GM12873 (cell line): ENCODE data around the gene SLC23A2.

Experiments used
- TF ChIP-seq, protein P1 (sequence below): IDR thresholded peaks from 2 replicates; pipeline ENCODE4 v1.5.1; 2012; ENCODE audit warnings: low read depth, mild to moderate bottlenecking, moderate library complexity, low read length, control low read depth; ENCODE audit not compliant: insufficient read depth; ENCODE audit errors: missing control alignments

SLC23A2 gene

DNA sequence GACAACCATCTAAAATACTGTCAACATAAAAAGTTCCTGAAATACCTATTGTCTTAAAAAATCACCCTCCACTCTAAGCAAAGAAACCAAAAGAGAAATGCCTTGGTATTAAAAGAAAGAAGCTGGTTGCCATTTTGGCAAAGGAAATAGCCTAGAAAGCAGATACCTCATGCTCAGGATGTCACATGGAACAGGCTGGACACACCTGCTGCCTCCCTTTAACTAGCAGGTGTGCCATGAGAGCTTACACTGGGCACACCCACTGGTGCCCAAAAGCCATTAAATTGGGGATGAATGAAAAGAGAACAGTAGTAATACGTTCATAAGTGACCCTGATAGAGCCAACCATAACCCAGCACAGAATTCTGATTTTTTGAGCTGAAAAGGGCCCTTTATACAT is 1.5 kb downstream of the SLC23A2 start:
- TF ChIP-seq, protein P1, sequence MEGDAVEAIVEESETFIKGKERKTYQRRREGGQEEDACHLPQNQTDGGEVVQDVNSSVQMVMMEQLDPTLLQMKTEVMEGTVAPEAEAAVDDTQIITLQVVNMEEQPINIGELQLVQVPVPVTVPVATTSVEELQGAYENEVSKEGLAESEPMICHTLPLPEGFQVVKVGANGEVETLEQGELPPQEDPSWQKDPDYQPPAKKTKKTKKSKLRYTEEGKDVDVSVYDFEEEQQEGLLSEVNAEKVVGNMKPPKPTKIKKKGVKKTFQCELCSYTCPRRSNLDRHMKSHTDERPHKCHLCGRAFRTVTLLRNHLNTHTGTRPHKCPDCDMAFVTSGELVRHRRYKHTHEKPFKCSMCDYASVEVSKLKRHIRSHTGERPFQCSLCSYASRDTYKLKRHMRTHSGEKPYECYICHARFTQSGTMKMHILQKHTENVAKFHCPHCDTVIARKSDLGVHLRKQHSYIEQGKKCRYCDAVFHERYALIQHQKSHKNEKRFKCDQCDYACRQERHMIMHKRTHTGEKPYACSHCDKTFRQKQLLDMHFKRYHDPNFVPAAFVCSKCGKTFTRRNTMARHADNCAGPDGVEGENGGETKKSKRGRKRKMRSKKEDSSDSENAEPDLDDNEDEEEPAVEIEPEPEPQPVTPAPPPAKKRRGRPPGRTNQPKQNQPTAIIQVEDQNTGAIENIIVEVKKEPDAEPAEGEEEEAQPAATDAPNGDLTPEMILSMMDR = no peak

DNA sequence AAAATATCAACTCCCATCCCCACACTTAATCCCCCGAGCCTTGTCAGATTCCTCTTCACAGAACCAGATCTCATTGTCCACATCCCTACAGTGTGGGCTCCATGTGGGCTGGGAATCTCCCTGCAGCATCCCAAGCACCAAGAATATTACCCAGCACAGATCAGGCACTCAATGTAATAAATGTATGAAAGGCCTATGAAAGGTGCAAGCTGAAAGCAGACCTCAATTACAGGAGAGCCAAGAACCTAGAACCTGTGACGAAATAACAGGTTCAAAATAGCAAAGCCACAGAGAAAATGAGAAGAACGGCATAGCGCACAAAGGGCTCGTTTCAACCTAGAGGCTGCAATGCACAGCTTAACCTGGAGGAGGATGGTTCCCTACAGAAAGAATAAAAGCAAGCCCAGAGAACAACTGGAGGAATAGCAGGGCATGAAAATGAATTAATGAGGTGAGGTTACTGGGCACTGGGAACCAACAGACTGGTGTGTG is 3.1 kb downstream of the SLC23A2 start:
- TF ChIP-seq, protein P1 = peak; percentile 56

DNA sequence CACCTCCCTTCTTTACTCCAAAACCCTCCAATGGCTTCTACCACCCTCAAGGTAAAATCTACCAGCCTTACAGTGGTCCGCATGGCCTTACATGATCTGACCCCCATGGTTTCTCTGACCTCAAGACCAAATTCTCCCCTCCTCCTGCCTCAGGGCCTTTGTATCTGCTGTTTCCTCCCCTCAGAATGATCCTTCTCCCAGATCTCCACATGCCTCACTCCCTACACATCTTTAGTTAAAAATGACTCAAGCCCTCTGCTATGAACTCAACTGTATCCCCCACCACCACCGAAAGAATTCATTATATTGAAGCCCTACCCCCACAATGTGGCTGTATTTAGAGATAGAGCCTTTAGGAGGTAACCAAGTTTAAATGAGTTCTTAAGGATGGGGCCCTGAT is 4.1 kb downstream of the SLC23A2 start:
- TF ChIP-seq, protein P1 = no peak

DNA sequence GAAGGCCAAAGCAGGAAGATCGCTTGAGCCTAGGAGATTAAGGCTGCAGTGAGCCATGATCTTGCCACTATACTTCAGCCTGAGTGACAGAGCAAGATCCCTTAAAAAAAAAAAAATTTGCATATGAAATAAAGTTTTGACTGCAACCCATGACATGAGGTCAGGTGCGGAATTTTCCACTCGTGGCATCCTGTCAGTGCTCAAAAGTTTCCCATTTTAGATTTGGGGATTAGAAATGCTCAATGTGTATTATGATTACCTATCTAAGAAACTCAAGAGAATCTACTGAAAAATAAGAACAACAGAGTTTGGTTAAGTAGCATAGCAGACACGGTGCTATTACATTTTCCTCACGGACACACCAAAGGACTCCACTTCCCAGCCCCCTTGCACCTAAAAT is 11.7 kb downstream of the SLC23A2 start:
- TF ChIP-seq, protein P1 = no peak

DNA sequence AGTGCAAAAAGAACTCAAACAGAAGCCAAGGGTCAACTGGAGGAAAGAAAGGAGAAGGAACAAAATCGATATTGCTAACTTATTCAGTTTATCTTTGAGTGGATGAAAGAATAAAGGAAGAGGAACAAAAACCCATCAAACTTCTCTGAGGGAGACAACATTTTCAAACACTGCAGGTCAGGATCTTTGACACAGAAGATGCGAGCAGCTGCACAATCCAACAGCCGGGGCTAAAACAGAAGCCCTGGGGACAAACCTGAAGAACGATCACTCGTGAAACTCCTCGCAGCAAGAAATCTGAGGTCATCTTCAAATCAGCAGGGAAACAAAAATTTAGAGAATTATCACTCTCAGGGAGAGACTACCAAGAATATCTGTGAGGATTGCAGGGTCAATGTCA is 14.2 kb downstream of the SLC23A2 start:
- TF ChIP-seq, protein P1 = no peak

DNA sequence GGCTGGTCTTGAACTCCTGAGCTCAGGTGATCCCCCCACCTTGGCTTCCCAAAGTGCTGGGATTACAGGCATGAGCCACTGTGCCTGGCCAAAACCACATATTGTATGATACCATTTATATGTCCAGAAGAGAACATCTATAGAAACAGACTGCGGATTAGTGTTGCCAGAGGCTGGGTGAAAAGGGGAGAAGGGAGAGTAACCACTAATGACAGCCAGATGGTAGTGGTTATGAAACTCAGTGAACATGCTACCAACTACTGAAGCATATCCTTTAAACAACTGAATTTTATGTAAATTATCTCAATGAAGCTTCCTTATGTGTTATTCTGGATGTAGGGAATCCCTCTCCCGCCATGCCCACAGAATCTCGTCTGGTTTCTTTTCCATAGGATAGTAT is 15.7 kb downstream of the SLC23A2 start:
- TF ChIP-seq, protein P1 = no peak

DNA sequence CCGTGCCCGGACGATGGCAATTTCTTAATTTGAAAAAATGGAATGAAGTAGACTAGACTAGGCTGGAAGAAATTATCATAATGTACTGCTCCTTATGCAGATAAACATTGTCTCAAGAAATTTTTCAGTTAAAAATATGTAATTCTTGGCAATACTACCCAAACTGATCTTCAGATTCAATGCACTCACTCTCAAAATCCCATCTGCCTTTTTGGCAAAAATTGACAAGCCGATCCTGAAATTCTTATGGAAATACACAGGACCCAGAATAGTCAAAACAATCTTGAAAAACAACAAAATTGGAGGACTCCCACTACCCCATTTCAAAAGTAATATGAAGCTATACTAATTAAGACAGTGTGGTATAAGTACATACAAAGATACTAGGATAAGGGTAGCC is 19.0 kb downstream of the SLC23A2 start:
- TF ChIP-seq, protein P1 = no peak
